DND-41 (cell line): ENCODE results near the gene FADS6.

ENCODE experiments used
- ATAC-seq: fragments of 200-7000 bp; cut with Tn5 transposase; 3 replicates; pipeline ENCODE4 v1.9.1; 2021; ENCODE audit warnings: low read depth; ENCODE audit not compliant: insufficient read depth
- DNase-seq: peaks from one replicate; pipeline ENCODE4 v3.0.0-alpha.2; 2020
- H2AFZ ChIP-seq: 2 replicates; pipeline ENCODE4 v1.6.0; 2012; ENCODE audit warnings: low read depth, low read length
- H3K27ac ChIP-seq: 2 replicates; pipeline ENCODE4 v1.5.1; 2012; ENCODE audit warnings: low read length, inconsistent platforms
- H3K27me3 ChIP-seq: fragments of 200-600 bp; sonication (generic); 2 replicates; pipeline ENCODE4 v1.6.0; 2012; ENCODE audit warnings: low read length, mild to moderate bottlenecking, inconsistent platforms; ENCODE audit not compliant: insufficient read depth, poor library complexity
- H3K36me3 ChIP-seq: 2 replicates; pipeline ENCODE4 v1.5.1; 2012; ENCODE audit warnings: low read length, inconsistent platforms; ENCODE audit not compliant: insufficient read depth
- H3K4me1 ChIP-seq: 2 replicates; pipeline ENCODE4 v1.5.1; 2012; ENCODE audit warnings: mild to moderate bottlenecking, low read length; ENCODE audit not compliant: insufficient read depth
- H3K4me2 ChIP-seq: 2 replicates; pipeline ENCODE4 v1.6.0; 2012; ENCODE audit warnings: mild to moderate bottlenecking, moderate library complexity, low read length, inconsistent platforms; ENCODE audit not compliant: insufficient read depth
- H3K4me3 ChIP-seq, 2 experiments: fragments of 200-600 bp in 1 of 2; shearing (Covaris generic) in 1 of 2; 2 replicates each; pipeline ENCODE4 v1.5.1; 2012 to 2016; ENCODE audit warnings: inconsistent platforms in 2 of 2, low read length in 2 of 2, mild to moderate bottlenecking in 2 of 2, low read depth in 1 of 2, moderate library complexity in 1 of 2
- H3K79me2 ChIP-seq: 2 replicates; pipeline ENCODE4 v1.6.0; 2012; ENCODE audit warnings: low read length, inconsistent platforms; ENCODE audit not compliant: insufficient read depth
- H3K9ac ChIP-seq: 2 replicates; pipeline ENCODE4 v1.6.0; 2012; ENCODE audit warnings: low read depth, mild to moderate bottlenecking, inconsistent platforms, low read length, moderate library complexity
- H3K9me3 ChIP-seq: 2 replicates; pipeline ENCODE4 v1.5.1; 2012; ENCODE audit warnings: low read length, moderate library complexity, mild to moderate bottlenecking, inconsistent platforms; ENCODE audit not compliant: insufficient read depth, severe bottlenecking
- H4K20me1 ChIP-seq: 2 replicates; pipeline ENCODE4 v1.6.0; 2012; ENCODE audit warnings: low read length; ENCODE audit not compliant: insufficient read depth
- CTCF ChIP-seq: IDR thresholded peaks from 2 replicates; pipeline ENCODE4 v1.5.1; 2012; ENCODE audit warnings: borderline replicate concordance, low read length, moderate library complexity, mild to moderate bottlenecking; ENCODE audit not compliant: poor library complexity, severe bottlenecking; ENCODE audit errors: extremely low read depth
- EZH2 ChIP-seq: IDR thresholded peaks from 3 replicates; pipeline ENCODE4 v1.6.1; 2012; ENCODE audit warnings: borderline replicate concordance, low read depth, mild to moderate bottlenecking, moderate library complexity, low read length, inconsistent platforms; ENCODE audit not compliant: severe bottlenecking

FADS6 gene

GRCh38 chr17:74842599-74843351 lies 50.7 kb downstream of the FADS6 start:
- H3K4me3 ChIP-seq: no peak overlapping the region
- no peaks in the 10 kb centered on the region for H3K4me1 ChIP-seq
- ATAC-seq (no peak), DNase-seq (no peak)
- H4K20me1 ChIP-seq: peaks cover 2% of the 10 kb centered on the region; the same call in 1 of the 2 replicates
- no peaks in the 10 kb centered on the region for H3K27me3 ChIP-seq
- H3K4me2 ChIP-seq: no peak overlapping the region
- H2AFZ ChIP-seq: no peak overlapping the region
- no peaks in the 10 kb centered on the region for H3K9me3 ChIP-seq
- H3K36me3 ChIP-seq: no peaks in the 10 kb centered on the region
- H3K27ac ChIP-seq: no peak overlapping the region
- no peak overlapping the region for H3K9ac ChIP-seq
- TF ChIP-seq EZH2 (no peak), CTCF (no peak)
- no peaks in the 10 kb centered on the region for H3K79me2 ChIP-seq

- Histone ChIP-seq H3K27me3 (no peaks in the 10 kb centered on the region), H4K20me1 (peaks cover 2% of the 10 kb centered on the region; the same call in 1 of the 2 replicates), H3K79me2 (no peaks in the 10 kb centered on the region), H3K9me3 (no peaks in the 10 kb centered on the region), H3K36me3 (peaks cover 2% of the 10 kb centered on the region), H3K4me1 (no peaks in the 10 kb centered on the region), H2AFZ (no peak overlapping the region), H3K9ac (no peak overlapping the region), H3K27ac (no peak overlapping the region), H3K4me2 (no peak overlapping the region), H3K4me3 (no peak overlapping the region)
- ATAC-seq (no peak), DNase-seq (no peak)
- TF ChIP-seq EZH2 (no peak), CTCF (no peak)
Observed at GRCh38 chr17:74842146-74842598, 51.3 kb downstream of the FADS6 start.

- DNase-seq: no peak
- peaks cover 2% of the 10 kb centered on the region; the same call in 1 of the 2 replicates for H4K20me1 ChIP-seq
- no peak overlapping the region for H3K27ac ChIP-seq
- TF ChIP-seq CTCF (no peak), EZH2 (no peak)
- H3K9me3 ChIP-seq: no peaks in the 10 kb centered on the region
- H3K4me2 ChIP-seq: no peak overlapping the region
- no peak for ATAC-seq
- H3K27me3 ChIP-seq: no peaks in the 10 kb centered on the region
- no peak overlapping the region for H3K4me3 ChIP-seq
- no peaks in the 10 kb centered on the region for H3K4me1 ChIP-seq
- H2AFZ ChIP-seq: no peak overlapping the region
- peaks cover 13% of the 10 kb centered on the region for H3K36me3 ChIP-seq
- no peaks in the 10 kb centered on the region for H3K79me2 ChIP-seq
- no peak overlapping the region for H3K9ac ChIP-seq
Observed at GRCh38 chr17:74840989-74841666, 52.3 kb downstream of the FADS6 start.
